GM15510 (cell line): ENCODE data around the gene CHST15.

ENCODE experiments used
- POLR2A ChIP-seq: IDR thresholded peaks from 3 replicates; pipeline ENCODE4 v1.6.1; 2011; ENCODE audit warnings: borderline replicate concordance; ENCODE audit not compliant: insufficient read length; ENCODE audit errors: extremely low read depth

Gene CHST15

GRCh38 chr10:124058346-124059003 lies 34.9 kb downstream of the CHST15 start:
- TF ChIP-seq POLR2A: no peak

GRCh38 chr10:124057601-124058000 lies 35.8 kb downstream of the CHST15 start:
- no peak for TF ChIP-seq POLR2A

- TF ChIP-seq POLR2A: no peak
These were observed 36.9 kb downstream of the CHST15 start for GRCh38 chr10:124056337-124056980.

GRCh38 chr10:124053971-124054370 lies 39.4 kb downstream of the CHST15 start:
- TF ChIP-seq POLR2A: no peak

GRCh38 chr10:124052561-124052960 lies 40.8 kb downstream of the CHST15 start:
- no peak for TF ChIP-seq POLR2A

- no peak for TF ChIP-seq POLR2A
These were observed 43.1 kb downstream of the CHST15 start for GRCh38 chr10:124050021-124051015.

GRCh38 chr10:124049484-124049883 lies 43.9 kb downstream of the CHST15 start:
- TF ChIP-seq POLR2A: no peak

GRCh38 chr10:124048371-124049290 lies 44.8 kb downstream of the CHST15 start:
- no peak for TF ChIP-seq POLR2A

GRCh38 chr10:124047427-124048152 lies 45.8 kb downstream of the CHST15 start:
- no peak for TF ChIP-seq POLR2A

GRCh38 chr10:124045801-124046355 lies 47.5 kb downstream of the CHST15 start:
- TF ChIP-seq POLR2A: no peak

GRCh38 chr10:124045276-124045675 lies 48.1 kb downstream of the CHST15 start:
- TF ChIP-seq POLR2A: no peak

- no peak for TF ChIP-seq POLR2A
These were observed 49.1 kb downstream of the CHST15 start for GRCh38 chr10:124044143-124044862.

GRCh38 chr10:124043310-124044142 lies 49.9 kb downstream of the CHST15 start:
- TF ChIP-seq POLR2A: no peak
